Uterus (tissue), 2 donors: Measurements from ENCODE around the gene SYN1.

ENCODE experiments used
- CTCF ChIP-seq, 4 experiments: fragments of 200-600 bp in 2 of 4; fragments of 450-650 bp in 2 of 4; sonication (generic) in 2 of 4; IDR thresholded peaks; one replicate each; pipeline ENCODE4 v1.5.1; 2016 to 2019; ENCODE audit warnings: antibody characterized with exemption in 4 of 4, mild to moderate bottlenecking in 2 of 4, moderate library complexity in 1 of 4
- POLR2A ChIP-seq, 2 donors: fragments of 450-650 bp; IDR thresholded peaks; one replicate each; pipeline ENCODE4 v1.6.1; 2016; ENCODE audit warnings: antibody characterized with exemption in 2 of 2, mild to moderate bottlenecking in 1 of 2, moderate library complexity in 1 of 2

GRCh38 chrX:47658684-47659420, 39.2 kb upstream of the SYN1 start, which contains the start of gene UXT:
- peak in 1 of 4 experiments; percentile 8 for TF ChIP-seq CTCF (IDR thresholded peaks at IDR 0.05)
- peak; percentile 25 to 74 for TF ChIP-seq POLR2A (IDR thresholded peaks at IDR 0.05)
